SK-N-SH treated with all-trans-retinoic acid at 6 μM for 48 hours (cell line): ENCODE data around the gene AGBL1.

Source experiments
- GLIS3 ChIP-seq: fragments of 250-450 bp; sonication (Bioruptor Pico); IDR thresholded peaks from 2 replicates; pipeline ENCODE4 v1.5.0; 2020; ENCODE audit warnings: mild to moderate bottlenecking, moderate library complexity
- SNAI2 ChIP-seq: fragments of 250-450 bp; sonication (Bioruptor Pico); IDR thresholded peaks from 2 replicates; pipeline ENCODE4 v1.5.0; 2020; ENCODE audit warnings: mild to moderate bottlenecking, moderate library complexity
- ZFP3 ChIP-seq: fragments of 250-450 bp; sonication (Bioruptor Pico); IDR thresholded peaks from 2 replicates; pipeline ENCODE4 v1.5.0; 2020; ENCODE audit warnings: mild to moderate bottlenecking, moderate library complexity
- ZNF70 ChIP-seq: fragments of 450-650 bp; formaldehyde crosslinking; IDR thresholded peaks from 2 replicates; pipeline ENCODE4 v1.5.0; 2020; ENCODE audit warnings: mild to moderate bottlenecking, moderate library complexity
- TF ChIP-seq, protein P1 (sequence below): fragments of 250-450 bp; sonication (Bioruptor Pico); IDR thresholded peaks from 2 replicates; pipeline ENCODE4 v1.8.0; 2020; ENCODE audit warnings: mild to moderate bottlenecking, moderate library complexity, borderline replicate concordance

GRCh38 chr15:86408261-86408660, 328.6 kb downstream of the AGBL1 start:
- TF ChIP-seq ZNF70 (CRISPR knock-in tag) (no peak), GLIS3 (CRISPR knock-in tag) (no peak), SNAI2 (CRISPR knock-in tag) (no peak), ZFP3 (no peak)
- TF ChIP-seq, protein P1, sequence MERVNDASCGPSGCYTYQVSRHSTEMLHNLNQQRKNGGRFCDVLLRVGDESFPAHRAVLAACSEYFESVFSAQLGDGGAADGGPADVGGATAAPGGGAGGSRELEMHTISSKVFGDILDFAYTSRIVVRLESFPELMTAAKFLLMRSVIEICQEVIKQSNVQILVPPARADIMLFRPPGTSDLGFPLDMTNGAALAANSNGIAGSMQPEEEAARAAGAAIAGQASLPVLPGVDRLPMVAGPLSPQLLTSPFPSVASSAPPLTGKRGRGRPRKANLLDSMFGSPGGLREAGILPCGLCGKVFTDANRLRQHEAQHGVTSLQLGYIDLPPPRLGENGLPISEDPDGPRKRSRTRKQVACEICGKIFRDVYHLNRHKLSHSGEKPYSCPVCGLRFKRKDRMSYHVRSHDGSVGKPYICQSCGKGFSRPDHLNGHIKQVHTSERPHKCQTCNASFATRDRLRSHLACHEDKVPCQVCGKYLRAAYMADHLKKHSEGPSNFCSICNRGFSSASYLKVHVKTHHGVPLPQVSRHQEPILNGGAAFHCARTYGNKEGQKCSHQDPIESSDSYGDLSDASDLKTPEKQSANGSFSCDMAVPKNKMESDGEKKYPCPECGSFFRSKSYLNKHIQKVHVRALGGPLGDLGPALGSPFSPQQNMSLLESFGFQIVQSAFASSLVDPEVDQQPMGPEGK (CRISPR knock-in tag) = no peak
